ENCODE results near the gene DNAI1. TPM values are rescaled to one million over a fixed set of nuclear protein-coding genes. Genes with fewer than 3 reads are reported as not detected.

The DNAI1 gene
- polyA plus RNA-seq, 2 of the 4 experiments (the other 2 are of a cell fraction), result 0.27 to 0.40 TPM

- no peak overlapping the region for H3K4me3 ChIP-seq
- 61% methylated on average over 5 of the region's 6 CpGs for WGBS (ENCODE audit: missing lambda C conversion rate)
- DNase-seq (ENCODE audit: low read depth in 1 of 2, low spot score in 1 of 2), result no peak
- no peaks in the 10 kb centered on the region for H3K4me1 ChIP-seq
- CTCF ChIA-PET, result interaction anchor here (0.8 to 9.1 kb wide), 19 partner anchors 10 to 164 kb away, joined by 3 to 50 read pairs (median 4); no protein-coding TSS in a partner anchor
- H3K9me3 ChIP-seq, result no peaks in the 10 kb centered on the region
- POLR2A ChIA-PET, result no interaction called here
- no peak for ATAC-seq
- no peak overlapping the region for H3K27ac ChIP-seq
- no peak overlapping the region for H3K4me2 ChIP-seq
- TF ChIP-seq FOSL2 (IDR thresholded peaks at IDR 0.05), result no peak
- no peak for TF ChIP-seq FOSL2 (CRISPR knock-in tag; IDR thresholded peaks at IDR 0.05)
- FAIRE-seq, result no peak
These were observed 37.6 kb downstream of the DNAI1 start for GRCh38 chr9:34496149-34496712.

DNA sequence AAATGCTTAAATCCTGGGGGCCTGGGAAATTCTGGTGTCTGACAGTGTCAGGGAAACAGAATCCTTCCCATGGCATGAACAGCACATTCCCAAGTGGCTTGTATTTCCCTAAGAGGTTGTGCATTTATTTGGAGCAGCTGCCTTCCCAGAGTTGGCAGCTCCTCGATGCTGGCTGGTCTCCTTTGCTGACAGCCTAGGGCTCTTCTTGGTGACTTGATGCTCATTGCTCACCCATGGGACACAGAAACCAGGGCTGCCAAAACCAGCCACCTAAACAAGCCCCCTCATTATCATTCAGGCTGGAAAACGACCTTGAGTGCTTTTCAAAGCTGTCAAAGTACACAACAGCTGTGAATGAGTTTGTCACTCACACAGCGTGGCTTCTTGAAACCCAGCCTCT, 39.9 kb downstream of the DNAI1 start:
- DNase-seq (ENCODE audit: low read depth in 1 of 2, low spot score in 1 of 2) (no peak), FAIRE-seq (no peak), ATAC-seq (no peak)
- TF ChIP-seq HEYL (CRISPR knock-in tag; IDR thresholded peaks at IDR 0.05) (no peak), JUNB (IDR thresholded peaks at IDR 0.05) (no peak)
- Histone ChIP-seq H3K4me3 (no peak overlapping the region), H3K9me3 (no peaks in the 10 kb centered on the region), H3K4me1 (peaks cover 6% of the 10 kb centered on the region; the same call in 1 of the 3 replicates), H3K27ac (no peak overlapping the region), H3K4me2 (no peak overlapping the region)
- ChIA-PET POLR2A (no interaction called here), CTCF (interaction anchor here (1.0 to 9.1 kb wide), 12 partner anchors 9 to 166 kb away, joined by 3 to 107 read pairs (median 4); no protein-coding TSS in a partner anchor)
- 24% methylated on average over 3 of the region's 3 CpGs for WGBS (ENCODE audit: missing lambda C conversion rate)

GRCh38 chr9:34499076-34499475, 40.5 kb downstream of the DNAI1 start:
- no peak for TF ChIP-seq ZNF302 (CRISPR knock-in tag; IDR thresholded peaks at IDR 0.05)
- TF ChIP-seq, protein P1, sequence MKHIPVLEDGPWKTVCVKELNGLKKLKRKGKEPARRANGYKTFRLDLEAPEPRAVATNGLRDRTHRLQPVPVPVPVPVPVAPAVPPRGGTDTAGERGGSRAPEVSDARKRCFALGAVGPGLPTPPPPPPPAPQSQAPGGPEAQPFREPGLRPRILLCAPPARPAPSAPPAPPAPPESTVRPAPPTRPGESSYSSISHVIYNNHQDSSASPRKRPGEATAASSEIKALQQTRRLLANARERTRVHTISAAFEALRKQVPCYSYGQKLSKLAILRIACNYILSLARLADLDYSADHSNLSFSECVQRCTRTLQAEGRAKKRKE (CRISPR knock-in tag; IDR thresholded peaks at IDR 0.05; ENCODE audit: low read depth), result no peak
- no peak for TF ChIP-seq PHF8 (IDR thresholded peaks at IDR 0.05; ENCODE audit: borderline replicate concordance, low read depth)
- TF ChIP-seq BHLHE40 (IDR thresholded peaks at IDR 0.05; ENCODE audit: low read depth, low read length), result no peak
- TF ChIP-seq CHD4 (IDR thresholded peaks at IDR 0.05; ENCODE audit: borderline replicate concordance), result no peak
- no peak for TF ChIP-seq FOSB (CRISPR knock-in tag; IDR thresholded peaks at IDR 0.05)
- no peak for TF ChIP-seq ESRRA (IDR thresholded peaks at IDR 0.05; ENCODE audit: borderline replicate concordance, low read length)
- TF ChIP-seq HMGXB4 (CRISPR knock-in tag; IDR thresholded peaks at IDR 0.05; ENCODE audit: borderline replicate concordance), result no peak
- FAIRE-seq, result no peak
- ChIA-PET CTCF (interaction anchor here (1.0 to 9.1 kb wide), 13 partner anchors 9 to 167 kb away, joined by 3 to 114 read pairs (median 16); no protein-coding TSS in a partner anchor), POLR2A (no interaction called here)
- Histone ChIP-seq H3K4me3 (no peak overlapping the region), H3K9me3 (no peaks in the 10 kb centered on the region), H3K4me2 (no peak overlapping the region), H3K4me1 (peaks cover 6% of the 10 kb centered on the region; the same call in 1 of the 3 replicates), H3K27ac (no peak overlapping the region)
- ATAC-seq, result no peak
- WGBS (ENCODE audit: missing lambda C conversion rate), result 49% methylated on average over 2 of the region's 2 CpGs
- DNase-seq (ENCODE audit: low read depth in 1 of 2, low spot score in 1 of 2), result no peak

GRCh38 chr9:34500623-34501267, 42.1 kb downstream of the DNAI1 start:
- Histone ChIP-seq H3K9me3 (no peaks in the 10 kb centered on the region), H3K4me2 (no peak overlapping the region), H3K4me1 (peaks cover 6% of the 10 kb centered on the region; the same call in 1 of the 3 replicates), H3K27ac (no peak overlapping the region), H3K4me3 (no peak overlapping the region)
- DNase-seq (ENCODE audit: low read depth in 1 of 2, low spot score in 1 of 2) (peak; percentile 43 to 73), FAIRE-seq (peak; percentile 54), ATAC-seq (peak; percentile 62 to 84)
- TF ChIP-seq, protein P2, sequence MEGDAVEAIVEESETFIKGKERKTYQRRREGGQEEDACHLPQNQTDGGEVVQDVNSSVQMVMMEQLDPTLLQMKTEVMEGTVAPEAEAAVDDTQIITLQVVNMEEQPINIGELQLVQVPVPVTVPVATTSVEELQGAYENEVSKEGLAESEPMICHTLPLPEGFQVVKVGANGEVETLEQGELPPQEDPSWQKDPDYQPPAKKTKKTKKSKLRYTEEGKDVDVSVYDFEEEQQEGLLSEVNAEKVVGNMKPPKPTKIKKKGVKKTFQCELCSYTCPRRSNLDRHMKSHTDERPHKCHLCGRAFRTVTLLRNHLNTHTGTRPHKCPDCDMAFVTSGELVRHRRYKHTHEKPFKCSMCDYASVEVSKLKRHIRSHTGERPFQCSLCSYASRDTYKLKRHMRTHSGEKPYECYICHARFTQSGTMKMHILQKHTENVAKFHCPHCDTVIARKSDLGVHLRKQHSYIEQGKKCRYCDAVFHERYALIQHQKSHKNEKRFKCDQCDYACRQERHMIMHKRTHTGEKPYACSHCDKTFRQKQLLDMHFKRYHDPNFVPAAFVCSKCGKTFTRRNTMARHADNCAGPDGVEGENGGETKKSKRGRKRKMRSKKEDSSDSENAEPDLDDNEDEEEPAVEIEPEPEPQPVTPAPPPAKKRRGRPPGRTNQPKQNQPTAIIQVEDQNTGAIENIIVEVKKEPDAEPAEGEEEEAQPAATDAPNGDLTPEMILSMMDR (IDR thresholded peaks at IDR 0.05), result peak; percentile 93
- TF ChIP-seq EP300 (IDR thresholded peaks at IDR 0.05) (no peak), GATA3 (IDR thresholded peaks at IDR 0.05; ENCODE audit: borderline replicate concordance) (no peak), SMC3 (IDR thresholded peaks at IDR 0.05) (peak; percentile 91), RAD21 (conservative IDR thresholded peaks at IDR 0.05 in 1 of 2, IDR thresholded peaks at IDR 0.05 in 1 of 2) (peak; percentile 83 to 85)
- ChIA-PET POLR2A (no interaction called here), CTCF (interaction anchor here (0.6 to 7.1 kb wide), 47 partner anchors 12 to 352 kb away, joined by 3 to 114 read pairs (median 5); no protein-coding TSS in a partner anchor)
- WGBS (ENCODE audit: missing lambda C conversion rate), result 2% methylated on average over 6 of the region's 6 CpGs
